Progenitor cell of endocrine pancreas (in vitro differentiated cells): Measurements from ENCODE around the gene LDLR. TPM values are rescaled to one million over a fixed set of nuclear protein-coding genes. Genes with fewer than 3 reads are reported as not detected.

Experiments used
- DNase-seq: peaks from one replicate; pipeline ENCODE4 v3.0.0; 2021; ENCODE audit warnings: low spot score; ENCODE audit not compliant: unreplicated experiment
- H3K27ac Mint-ChIP-seq: 2 replicates; pipeline ENCODE4 v1.8.0; 2021; ENCODE audit warnings: mild to moderate bottlenecking, moderate library complexity, mixed read lengths
- H3K27me3 Mint-ChIP-seq: 2 replicates; pipeline ENCODE4 v1.8.0; 2021; ENCODE audit warnings: mixed read lengths
- H3K36me3 Mint-ChIP-seq: 2 replicates; pipeline ENCODE4 v1.8.0; 2022; ENCODE audit warnings: mixed read lengths; ENCODE audit not compliant: insufficient read depth
- H3K4me1 Mint-ChIP-seq: 2 replicates; pipeline ENCODE4 v1.8.0; 2021; ENCODE audit warnings: low read depth, mixed read lengths
- H3K4me3 Mint-ChIP-seq: 2 replicates; pipeline ENCODE4 v1.8.0; 2021; ENCODE audit warnings: low read depth, mild to moderate bottlenecking, moderate library complexity, mixed read lengths
- H3K9me3 Mint-ChIP-seq: 2 replicates; pipeline ENCODE4 v1.8.0; 2021; ENCODE audit warnings: low read depth, mixed read lengths
- CTCF ChIP-seq: fragments of 200-600 bp; sonication (generic); IDR thresholded peaks from one replicate; pipeline ENCODE4 v1.5.0; 2021; ENCODE audit warnings: antibody characterized with exemption, mild to moderate bottlenecking; ENCODE audit not compliant: unreplicated experiment
- total RNA-seq: library from RNA; stranded (reverse); gene quantifications from 2 replicates; pipeline ENCODE4 v1.2.1, GENCODE V29; 2021

LDLR gene
- total RNA-seq, 1 donor from 2014 or later: 73.2 TPM

GRCh38 chr19:11164296-11164695, 75.0 kb downstream of the LDLR start:
- Mint-ChIP-seq H3K27me3 (no peaks in the 10 kb centered on the region), H3K9me3 (no peaks in the 10 kb centered on the region), H3K36me3 (peaks cover 7% of the 10 kb centered on the region), H3K4me3 (no peak overlapping the region), H3K4me1 (no peaks in the 10 kb centered on the region), H3K27ac (no peak overlapping the region)
- DNase-seq: no peak
- TF ChIP-seq CTCF: no peak

- no peak overlapping the region for H3K27ac Mint-ChIP-seq
- H3K4me1 Mint-ChIP-seq: no peaks in the 10 kb centered on the region
- peaks cover 9% of the 10 kb centered on the region for H3K36me3 Mint-ChIP-seq
- no peak overlapping the region for H3K4me3 Mint-ChIP-seq
- no peaks in the 10 kb centered on the region for H3K9me3 Mint-ChIP-seq
- H3K27me3 Mint-ChIP-seq: no peaks in the 10 kb centered on the region
- DNase-seq: no peak
- TF ChIP-seq CTCF: no peak
Measured at GRCh38 chr19:11164879-11165406, 75.7 kb downstream of the LDLR start.

GRCh38 chr19:11165486-11166030, 76.3 kb downstream of the LDLR start:
- Mint-ChIP-seq H3K9me3 (no peaks in the 10 kb centered on the region), H3K27ac (no peak overlapping the region), H3K27me3 (no peaks in the 10 kb centered on the region), H3K4me1 (no peaks in the 10 kb centered on the region), H3K4me3 (no peak overlapping the region), H3K36me3 (peaks cover 12% of the 10 kb centered on the region)
- DNase-seq: no peak
- TF ChIP-seq CTCF: no peak

- Mint-ChIP-seq H3K9me3 (no peaks in the 10 kb centered on the region), H3K36me3 (peaks cover 12% of the 10 kb centered on the region), H3K27ac (no peak overlapping the region), H3K4me3 (no peak overlapping the region), H3K4me1 (no peaks in the 10 kb centered on the region), H3K27me3 (no peaks in the 10 kb centered on the region)
- DNase-seq: no peak
- no peak for TF ChIP-seq CTCF
Measured at GRCh38 chr19:11166281-11167142, 77.2 kb downstream of the LDLR start.

- Mint-ChIP-seq H3K4me1 (no peaks in the 10 kb centered on the region), H3K36me3 (peaks cover 12% of the 10 kb centered on the region), H3K27ac (no peak overlapping the region)
Measured at GRCh38 chr19:11168568-11168967, 79.3 kb downstream of the LDLR start.

More at GRCh38 chr19:11168568-11168967, 79.3 kb downstream of the LDLR start:
- no peaks in the 10 kb centered on the region for H3K9me3 Mint-ChIP-seq
- H3K27me3 Mint-ChIP-seq: no peaks in the 10 kb centered on the region
- TF ChIP-seq CTCF: no peak
- no peak for DNase-seq
- H3K4me3 Mint-ChIP-seq: no peak overlapping the region
